Suprapubic skin (tissue), 4 donors: ENCODE results near the gene ARHGEF28. TPM values are rescaled to one million over a fixed set of nuclear protein-coding genes. Genes with fewer than 3 reads are reported as not detected.

ENCODE experiments used
- DNase-seq, 2 donors: peaks; one replicate each; pipeline ENCODE4 v3.0.0-alpha.2; 2019; ENCODE audit warnings: low spot score in 2 of 2
- H3K27ac ChIP-seq: fragments of 200-600 bp; sonication (generic); one replicate; pipeline ENCODE4 v1.5.1; 2019
- H3K27me3 ChIP-seq: fragments of 200-600 bp; sonication (generic); one replicate; pipeline ENCODE4 v1.5.1; 2019
- H3K36me3 ChIP-seq: fragments of 200-600 bp; sonication (generic); one replicate; pipeline ENCODE4 v1.5.1; 2019
- H3K4me1 ChIP-seq: fragments of 200-600 bp; sonication (generic); one replicate; pipeline ENCODE4 v1.5.1; 2019
- H3K4me3 ChIP-seq: fragments of 200-600 bp; sonication (generic); one replicate; pipeline ENCODE4 v1.5.1; 2019; ENCODE audit warnings: mild to moderate bottlenecking
- H3K9me3 ChIP-seq: fragments of 200-600 bp; sonication (generic); one replicate; pipeline ENCODE4 v1.5.1; 2019
- CTCF ChIP-seq, 2 donors: fragments of 200-600 bp in 1 of 2; fragments of 450-650 bp in 1 of 2; sonication (generic) in 1 of 2; IDR thresholded peaks; one replicate each; pipeline ENCODE4 v1.5.1; 2016 to 2019; ENCODE audit warnings: antibody characterized with exemption in 2 of 2, mild to moderate bottlenecking in 1 of 2, moderate library complexity in 1 of 2
- EP300 ChIP-seq: sonication (generic); formaldehyde crosslinking; IDR thresholded peaks from one replicate; pipeline ENCODE4 v1.6.1; 2017; ENCODE audit warnings: antibody characterized with exemption
- POLR2A ChIP-seq, 2 donors: fragments of 450-650 bp; IDR thresholded peaks; one replicate each; pipeline ENCODE4 v1.6.1; 2017; ENCODE audit warnings: antibody characterized with exemption in 2 of 2, mild to moderate bottlenecking in 2 of 2, moderate library complexity in 2 of 2
- POLR2AphosphoS5 ChIP-seq, 3 donors: sonication (generic); formaldehyde crosslinking; IDR thresholded peaks; one replicate each; pipeline ENCODE4 v1.6.1; 2017; ENCODE audit warnings: antibody characterized with exemption in 3 of 3
- WGBS: methylation state at CpG from one replicate; pipeline ENCODE4 v1.1.5; 2018; 5-methylcytosine and 5-hydroxymethylcytosine counted together
- total RNA-seq, 4 donors: library from RNA; depleted of rRNA; stranded (reverse); fragments of >200 nt; gene quantifications; one replicate each; pipeline ENCODE4 v1.1.0, GENCODE V29; 2016

Gene ARHGEF28
- total RNA-seq, 4 donors from 2014 or later = 25.6 to 104 (median 39.1) TPM

GRCh38 chr5:73757416-73757815 lies 131.4 kb downstream of the ARHGEF28 start:
- H3K9me3 ChIP-seq = no peaks in the 10 kb centered on the region
- no peak for DNase-seq
- 81% methylated on average over 1 of the region's 1 CpG for WGBS
- no peaks in the 10 kb centered on the region for H3K27me3 ChIP-seq
- no peak overlapping the region for H3K4me3 ChIP-seq
- no peaks in the 10 kb centered on the region for H3K36me3 ChIP-seq
- TF ChIP-seq POLR2A (IDR thresholded peaks at IDR 0.05) (no peak), POLR2AphosphoS5 (IDR thresholded peaks at IDR 0.05) (no peak), EP300 (no peak), CTCF (IDR thresholded peaks at IDR 0.05) (no peak)
- no peaks in the 10 kb centered on the region for H3K4me1 ChIP-seq
- no peak overlapping the region for H3K27ac ChIP-seq

GRCh38 chr5:73759771-73760170 lies 133.8 kb downstream of the ARHGEF28 start:
- Histone ChIP-seq H3K27ac (no peak overlapping the region), H3K4me1 (no peaks in the 10 kb centered on the region), H3K27me3 (no peaks in the 10 kb centered on the region), H3K36me3 (no peaks in the 10 kb centered on the region), H3K9me3 (no peaks in the 10 kb centered on the region), H3K4me3 (no peak overlapping the region)
- 75% methylated on average over 1 of the region's 1 CpG for WGBS
- TF ChIP-seq POLR2AphosphoS5 (IDR thresholded peaks at IDR 0.05) = no peak
- DNase-seq = no peak

GRCh38 chr5:73763300-73764032 lies 137.5 kb downstream of the ARHGEF28 start:
- H3K27me3 ChIP-seq = no peaks in the 10 kb centered on the region
- no peaks in the 10 kb centered on the region for H3K4me1 ChIP-seq
- H3K27ac ChIP-seq = no peak overlapping the region
- H3K4me3 ChIP-seq = no peak overlapping the region
- no peaks in the 10 kb centered on the region for H3K9me3 ChIP-seq
- no peak for DNase-seq
- no peaks in the 10 kb centered on the region for H3K36me3 ChIP-seq
- TF ChIP-seq EP300 (no peak), POLR2A (IDR thresholded peaks at IDR 0.05) (no peak), POLR2AphosphoS5 (IDR thresholded peaks at IDR 0.05) (no peak), CTCF (IDR thresholded peaks at IDR 0.05) (no peak)
- WGBS = 88% methylated on average over 7 of the region's 7 CpGs

GRCh38 chr5:73764586-73764985 lies 138.6 kb downstream of the ARHGEF28 start:
- TF ChIP-seq POLR2A (IDR thresholded peaks at IDR 0.05) (no peak), POLR2AphosphoS5 (IDR thresholded peaks at IDR 0.05) (no peak), EP300 (no peak), CTCF (IDR thresholded peaks at IDR 0.05) (no peak)
- Histone ChIP-seq H3K4me1 (no peaks in the 10 kb centered on the region), H3K36me3 (no peaks in the 10 kb centered on the region), H3K4me3 (no peak overlapping the region), H3K9me3 (no peaks in the 10 kb centered on the region), H3K27ac (no peak overlapping the region), H3K27me3 (no peaks in the 10 kb centered on the region)
- WGBS = 92% methylated on average over 2 of the region's 2 CpGs
- DNase-seq = no peak

GRCh38 chr5:73764996-73765395 lies 139.0 kb downstream of the ARHGEF28 start:
- Histone ChIP-seq H3K4me3 (no peak overlapping the region), H3K36me3 (no peaks in the 10 kb centered on the region), H3K27me3 (no peaks in the 10 kb centered on the region), H3K9me3 (no peaks in the 10 kb centered on the region), H3K4me1 (no peaks in the 10 kb centered on the region), H3K27ac (no peak overlapping the region)
- TF ChIP-seq CTCF (IDR thresholded peaks at IDR 0.05) = no peak
- TF ChIP-seq POLR2AphosphoS5 (IDR thresholded peaks at IDR 0.05) = no peak
- no peak for TF ChIP-seq EP300
- no peak for DNase-seq

- no peak overlapping the region for H3K27ac ChIP-seq
- H3K9me3 ChIP-seq = no peaks in the 10 kb centered on the region
- TF ChIP-seq POLR2AphosphoS5 (IDR thresholded peaks at IDR 0.05) = no peak
- no peak for TF ChIP-seq POLR2A (IDR thresholded peaks at IDR 0.05)
- no peak for TF ChIP-seq CTCF (IDR thresholded peaks at IDR 0.05)
- no peak for TF ChIP-seq EP300
- H3K36me3 ChIP-seq = no peaks in the 10 kb centered on the region
- WGBS = 100% methylated on average over 2 of the region's 2 CpGs
- H3K27me3 ChIP-seq = no peaks in the 10 kb centered on the region
- DNase-seq = no peak
- no peaks in the 10 kb centered on the region for H3K4me1 ChIP-seq
- H3K4me3 ChIP-seq = no peak overlapping the region
Measured at GRCh38 chr5:73766902-73767301, 140.9 kb downstream of the ARHGEF28 start.
